Endothelial cell (in vitro differentiated cells): Measurements from ENCODE around the gene SLC7A8. TPM values are rescaled to one million over a fixed set of nuclear protein-coding genes. Genes with fewer than 3 reads are reported as not detected.

ENCODE experiments used
- DNase-seq: peaks from one replicate; pipeline ENCODE4 v3.0.0; 2021; ENCODE audit warnings: low spot score
- H3K27ac Mint-ChIP-seq: one replicate; pipeline ENCODE4 v1.8.0; 2021; ENCODE audit warnings: mixed read lengths, inconsistent platforms; ENCODE audit not compliant: unreplicated experiment
- H3K27me3 Mint-ChIP-seq: one replicate; pipeline ENCODE4 v1.8.0; 2021; ENCODE audit warnings: mild to moderate bottlenecking, moderate library complexity, mixed read lengths, inconsistent platforms; ENCODE audit not compliant: unreplicated experiment
- H3K36me3 Mint-ChIP-seq: one replicate; pipeline ENCODE4 v1.8.0; 2021; ENCODE audit warnings: mild to moderate bottlenecking, low read depth, mixed read lengths, inconsistent platforms; ENCODE audit not compliant: unreplicated experiment
- H3K4me1 Mint-ChIP-seq: one replicate; pipeline ENCODE4 v1.8.0; 2021; ENCODE audit warnings: mild to moderate bottlenecking, mixed read lengths, inconsistent platforms; ENCODE audit not compliant: unreplicated experiment
- H3K4me3 Mint-ChIP-seq: one replicate; pipeline ENCODE4 v1.8.0; 2021; ENCODE audit warnings: mild to moderate bottlenecking, mixed read lengths, inconsistent platforms; ENCODE audit not compliant: unreplicated experiment
- H3K9me3 Mint-ChIP-seq: one replicate; pipeline ENCODE4 v1.8.0; 2021; ENCODE audit warnings: mixed read lengths, inconsistent platforms; ENCODE audit not compliant: unreplicated experiment
- total RNA-seq: library from RNA; stranded (reverse); fragmentation: NEBNext Ultra II Directional; extraction: Animal tissue kit (Norgen Biotek cat#: 25700); gene quantifications from one replicate; pipeline ENCODE4 v1.2.1, GENCODE V29; 2021; ENCODE audit not compliant: unreplicated experiment
- TF ChIP-seq, protein P1 (sequence below): fragments of 200-600 bp; sonication (generic); IDR thresholded peaks from one replicate; pipeline ENCODE4 v1.5.0; 2021; ENCODE audit warnings: antibody characterized with exemption; ENCODE audit not compliant: unreplicated experiment

Gene SLC7A8
- total RNA-seq, 1 donor from 2014 or later, result 24.3 TPM

DNA sequence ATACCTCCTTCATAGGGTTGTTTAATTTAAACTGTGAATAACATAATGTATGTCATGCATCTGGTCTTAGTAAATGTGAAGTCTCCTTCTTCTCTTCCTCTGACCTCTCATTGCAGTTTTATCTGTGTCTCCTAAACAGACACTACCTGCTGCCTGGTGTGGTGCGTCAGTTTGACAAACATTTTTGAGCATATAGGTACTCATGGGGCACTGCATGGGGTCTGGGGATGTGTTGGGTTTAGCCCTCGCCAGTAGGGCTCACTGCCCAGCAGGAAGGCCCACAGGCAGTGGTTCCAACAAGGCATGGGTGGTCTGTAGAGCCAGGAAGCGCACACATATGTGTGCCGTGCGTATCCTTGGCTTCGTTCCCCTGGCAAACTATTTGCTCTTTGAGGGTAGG is 61.4 kb downstream of the SLC7A8 start:
- no peak overlapping the region for H3K4me3 Mint-ChIP-seq
- no peaks in the 10 kb centered on the region for H3K9me3 Mint-ChIP-seq
- H3K36me3 Mint-ChIP-seq, result peaks cover 14% of the 10 kb centered on the region
- TF ChIP-seq, protein P1, sequence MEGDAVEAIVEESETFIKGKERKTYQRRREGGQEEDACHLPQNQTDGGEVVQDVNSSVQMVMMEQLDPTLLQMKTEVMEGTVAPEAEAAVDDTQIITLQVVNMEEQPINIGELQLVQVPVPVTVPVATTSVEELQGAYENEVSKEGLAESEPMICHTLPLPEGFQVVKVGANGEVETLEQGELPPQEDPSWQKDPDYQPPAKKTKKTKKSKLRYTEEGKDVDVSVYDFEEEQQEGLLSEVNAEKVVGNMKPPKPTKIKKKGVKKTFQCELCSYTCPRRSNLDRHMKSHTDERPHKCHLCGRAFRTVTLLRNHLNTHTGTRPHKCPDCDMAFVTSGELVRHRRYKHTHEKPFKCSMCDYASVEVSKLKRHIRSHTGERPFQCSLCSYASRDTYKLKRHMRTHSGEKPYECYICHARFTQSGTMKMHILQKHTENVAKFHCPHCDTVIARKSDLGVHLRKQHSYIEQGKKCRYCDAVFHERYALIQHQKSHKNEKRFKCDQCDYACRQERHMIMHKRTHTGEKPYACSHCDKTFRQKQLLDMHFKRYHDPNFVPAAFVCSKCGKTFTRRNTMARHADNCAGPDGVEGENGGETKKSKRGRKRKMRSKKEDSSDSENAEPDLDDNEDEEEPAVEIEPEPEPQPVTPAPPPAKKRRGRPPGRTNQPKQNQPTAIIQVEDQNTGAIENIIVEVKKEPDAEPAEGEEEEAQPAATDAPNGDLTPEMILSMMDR, result no peak
- peaks cover 10% of the 10 kb centered on the region for H3K27me3 Mint-ChIP-seq
- H3K27ac Mint-ChIP-seq, result no peak overlapping the region
- peaks cover 50% of the 10 kb centered on the region for H3K4me1 Mint-ChIP-seq
- DNase-seq, result no peak

DNA sequence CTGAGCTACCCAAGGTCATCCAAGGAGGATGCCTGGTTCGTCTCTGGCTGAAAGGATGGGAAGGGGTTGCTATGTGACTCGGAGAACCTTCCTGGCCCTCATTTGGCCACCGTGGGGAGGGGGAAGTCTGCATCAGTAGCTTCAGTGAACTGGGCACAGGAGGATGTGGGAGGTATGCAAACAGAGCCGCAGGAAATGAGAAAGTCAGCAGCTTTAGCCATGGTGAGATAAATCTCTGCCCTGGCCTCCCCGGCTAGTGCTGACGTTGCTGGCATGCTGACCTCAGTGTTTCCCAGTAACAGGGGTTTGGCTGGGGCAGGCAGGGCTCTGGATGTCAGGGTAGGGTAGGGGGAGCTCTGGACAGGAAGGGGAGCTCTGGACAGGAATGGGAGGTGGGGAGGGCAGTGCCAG is 62.1 kb downstream of the SLC7A8 start:
- peak overlapping the region; percentile 79 for H3K27ac Mint-ChIP-seq
- peaks cover 13% of the 10 kb centered on the region for H3K27me3 Mint-ChIP-seq
- H3K9me3 Mint-ChIP-seq, result no peaks in the 10 kb centered on the region
- H3K36me3 Mint-ChIP-seq, result peaks cover 14% of the 10 kb centered on the region
- H3K4me1 Mint-ChIP-seq, result peaks cover 50% of the 10 kb centered on the region
- peak overlapping the region; percentile 57 for H3K4me3 Mint-ChIP-seq
- DNase-seq, result peak; percentile 43
- TF ChIP-seq, protein P1, result no peak

DNA sequence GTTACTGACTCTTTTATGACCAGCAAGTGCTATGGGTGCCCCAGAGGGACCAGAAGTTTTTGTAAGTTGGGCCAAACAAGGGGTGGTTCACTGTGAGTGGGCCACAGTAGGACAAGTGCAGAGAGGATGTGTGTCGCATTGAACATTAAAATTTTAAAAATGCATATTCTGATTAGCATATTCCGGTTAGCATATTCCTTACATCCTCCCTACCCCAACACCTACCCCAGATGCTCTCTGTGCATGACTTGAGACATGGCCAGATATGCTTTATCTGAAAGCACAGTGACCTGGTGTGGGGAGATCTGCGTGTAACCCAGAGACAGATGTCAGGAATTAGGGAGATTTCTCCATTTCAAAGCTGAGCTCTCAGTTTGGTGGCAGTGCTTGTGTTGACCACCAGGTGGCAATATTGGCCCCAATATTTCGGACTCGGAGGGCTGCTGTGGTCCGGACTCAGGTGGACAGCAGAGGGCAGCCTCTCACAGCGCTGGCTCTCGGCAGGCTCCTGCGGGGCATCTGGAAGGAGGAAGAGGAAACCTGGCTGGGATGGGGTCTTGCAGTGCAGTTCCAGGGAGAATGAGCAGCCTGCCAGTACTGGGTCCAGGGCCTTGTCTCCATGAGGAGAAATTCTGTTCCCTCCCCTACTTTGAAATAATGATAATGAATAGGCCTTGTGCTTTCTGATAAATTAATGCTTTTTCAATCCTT is 62.8 kb downstream of the SLC7A8 start:
- Mint-ChIP-seq H3K4me1 (peaks cover 50% of the 10 kb centered on the region), H3K4me3 (peak overlapping the region; percentile 66), H3K27ac (peak overlapping the region; percentile 79), H3K36me3 (peaks cover 11% of the 10 kb centered on the region), H3K27me3 (peaks cover 10% of the 10 kb centered on the region), H3K9me3 (no peaks in the 10 kb centered on the region)
- TF ChIP-seq, protein P1, result peak; percentile 100
- DNase-seq, result peak; percentile 93

DNA sequence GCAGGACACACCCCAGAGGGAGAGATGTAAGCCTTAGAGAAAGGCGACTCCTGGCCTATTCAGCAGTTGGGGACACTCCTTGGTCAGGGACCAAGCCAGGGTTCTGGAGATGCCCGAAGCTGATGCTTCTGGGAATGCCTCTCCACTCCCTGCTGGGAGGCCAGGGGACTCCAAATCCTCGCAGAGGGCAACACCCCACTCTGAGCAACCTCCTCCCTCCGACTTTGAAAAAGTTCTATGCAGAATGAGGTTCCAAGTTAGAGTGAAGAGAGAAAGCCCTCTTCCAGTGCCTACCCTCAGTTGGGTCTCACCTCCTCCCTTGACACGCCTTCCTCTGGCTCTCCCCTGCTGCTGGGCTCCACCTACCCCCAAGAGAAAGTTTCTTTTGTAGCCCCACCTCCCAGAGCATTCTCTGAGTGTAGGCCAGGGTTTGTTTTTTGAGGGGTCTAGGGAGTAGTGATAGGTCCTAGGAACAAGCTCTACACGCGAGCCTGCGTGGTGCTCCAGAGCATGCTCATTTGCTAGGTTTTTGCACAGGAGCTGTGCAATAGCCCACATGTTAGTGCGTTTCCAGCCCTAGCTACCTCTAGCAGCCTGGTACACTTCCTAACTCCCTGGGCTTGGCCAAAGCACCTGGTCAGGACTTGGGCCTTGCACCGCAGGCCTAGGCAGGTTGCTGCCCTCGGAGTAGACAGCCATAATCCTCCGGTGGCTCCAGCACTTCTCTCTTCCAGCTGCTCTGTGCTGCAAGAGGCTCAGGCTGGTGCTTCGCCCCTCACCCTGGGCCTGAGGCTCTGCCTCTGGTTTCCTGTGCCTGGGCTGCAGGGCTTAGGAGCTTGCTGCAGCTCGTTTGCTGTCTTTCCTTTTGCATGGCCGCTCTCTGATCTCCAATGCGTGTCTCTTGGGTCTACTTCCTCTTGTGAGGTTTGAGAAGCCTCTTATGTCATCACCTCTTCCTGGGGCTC is 63.8 kb downstream of the SLC7A8 start:
- H3K4me3 Mint-ChIP-seq, result peak overlapping the region; percentile 66
- no peak for DNase-seq
- H3K36me3 Mint-ChIP-seq, result peaks cover 4% of the 10 kb centered on the region
- TF ChIP-seq, protein P1, result no peak
- peaks cover 10% of the 10 kb centered on the region for H3K27me3 Mint-ChIP-seq
- H3K9me3 Mint-ChIP-seq, result no peaks in the 10 kb centered on the region
- peak overlapping the region; percentile 49 for H3K27ac Mint-ChIP-seq
- H3K4me1 Mint-ChIP-seq, result peaks cover 45% of the 10 kb centered on the region
